GM18861 (cell line): ENCODE data around the gene PLEKHA7.
A peak's percentile ranks its signal among the peaks of the same experiment; 100 is the strongest.

ENCODE experiments used
- ATAC-seq: cut with Tn5 transposase; IDR thresholded peaks from one replicate; pipeline ENCODE4 v1.9.1; 2021; ENCODE audit not compliant: unreplicated experiment

The PLEKHA7 gene

GRCh38 chr11:16844268-16844771 is 169.9 kb downstream of the PLEKHA7 start:
- no peak for ATAC-seq

DNA sequence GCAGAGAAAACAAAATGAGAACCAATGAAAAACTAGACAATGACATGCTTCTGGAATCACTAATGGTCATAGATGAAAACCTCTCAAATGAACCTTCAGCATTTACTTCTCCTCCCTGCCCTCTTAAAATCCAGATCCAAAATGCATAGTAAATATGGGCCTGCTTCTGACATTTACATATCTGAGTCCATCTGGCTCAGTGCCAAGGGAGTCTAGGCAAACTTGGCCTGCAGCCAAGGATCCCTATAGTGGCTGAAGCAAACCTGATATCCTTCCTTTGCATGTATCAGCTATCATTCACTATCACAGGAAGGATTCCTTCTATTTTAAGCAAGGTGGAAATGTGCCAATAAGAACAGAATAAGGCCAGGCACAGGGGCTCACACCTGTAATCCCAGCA is 170.9 kb downstream of the PLEKHA7 start:
- ATAC-seq: no peak

- ATAC-seq: no peak
These were observed 172.2 kb downstream of the PLEKHA7 start for GRCh38 chr11:16841984-16842383.

DNA sequence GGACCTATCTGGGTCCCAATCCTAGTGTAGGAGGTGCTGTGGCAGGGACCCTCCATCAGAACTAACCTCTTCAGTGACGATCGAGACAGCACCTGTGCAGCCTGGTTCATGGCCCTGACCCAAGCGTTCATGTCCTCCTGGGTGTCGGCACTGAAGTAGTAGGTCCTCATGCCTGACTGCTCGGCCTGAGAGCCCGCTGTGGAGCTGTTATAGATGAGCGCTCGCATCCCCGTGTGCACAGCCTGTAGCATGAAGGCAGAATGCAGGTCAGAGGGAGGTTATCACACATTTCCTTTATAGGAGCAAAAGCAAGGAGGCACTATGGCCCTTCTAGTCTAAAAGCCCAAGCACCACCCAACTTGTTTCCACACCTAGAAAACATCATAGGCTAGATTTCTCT is 172.7 kb downstream of the PLEKHA7 start:
- no peak for ATAC-seq

- ATAC-seq: no peak
These were observed 173.3 kb downstream of the PLEKHA7 start for GRCh38 chr11:16840951-16841350.

- no peak for ATAC-seq
These were observed 174.4 kb downstream of the PLEKHA7 start for GRCh38 chr11:16839821-16840220.

DNA sequence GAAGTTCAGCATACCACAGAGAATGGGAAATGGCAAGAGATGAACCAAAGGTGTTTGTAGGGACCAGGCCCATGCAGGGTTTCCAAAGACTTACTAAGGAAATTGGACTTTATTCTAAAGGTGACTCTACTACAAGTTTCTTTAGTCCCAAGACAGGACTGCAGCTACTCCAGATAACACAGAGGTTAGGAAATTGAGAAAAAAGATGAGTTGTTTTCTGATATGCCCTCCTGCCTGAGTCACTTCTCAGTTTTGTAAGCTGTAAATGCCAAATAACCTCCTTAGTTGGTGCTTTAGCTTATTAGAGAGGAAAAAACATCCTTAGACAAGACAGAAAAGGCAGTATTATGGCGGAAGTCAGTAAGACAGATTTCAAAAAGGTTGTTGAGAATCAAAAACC is 179.8 kb downstream of the PLEKHA7 start:
- ATAC-seq: no peak

DNA sequence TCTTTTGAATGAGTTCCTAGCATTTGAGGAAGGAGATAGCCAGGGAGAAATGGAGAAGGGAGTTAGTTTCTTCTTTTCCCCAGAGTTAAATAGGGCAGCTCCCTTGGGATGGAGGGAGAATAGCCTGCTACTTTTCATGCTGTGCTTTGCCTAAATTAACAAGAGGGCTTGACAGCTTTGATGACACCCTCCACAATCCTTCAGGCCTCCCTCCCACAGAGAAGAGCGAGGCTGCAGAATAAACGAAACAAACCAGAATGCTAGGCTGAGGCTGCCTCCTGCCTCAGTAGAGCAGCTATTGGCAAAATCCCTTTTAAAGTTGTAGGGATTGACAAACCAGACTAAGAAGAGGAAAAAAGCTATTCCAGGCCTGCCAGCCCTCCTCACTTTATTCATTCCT is 181.2 kb downstream of the PLEKHA7 start:
- ATAC-seq: no peak

GRCh38 chr11:16832193-16832539 is 182.0 kb downstream of the PLEKHA7 start:
- ATAC-seq: no peak

- ATAC-seq: no peak
These were observed 182.7 kb downstream of the PLEKHA7 start for GRCh38 chr11:16831316-16832192.

GRCh38 chr11:16827139-16827538 is 187.1 kb downstream of the PLEKHA7 start:
- no peak for ATAC-seq

DNA sequence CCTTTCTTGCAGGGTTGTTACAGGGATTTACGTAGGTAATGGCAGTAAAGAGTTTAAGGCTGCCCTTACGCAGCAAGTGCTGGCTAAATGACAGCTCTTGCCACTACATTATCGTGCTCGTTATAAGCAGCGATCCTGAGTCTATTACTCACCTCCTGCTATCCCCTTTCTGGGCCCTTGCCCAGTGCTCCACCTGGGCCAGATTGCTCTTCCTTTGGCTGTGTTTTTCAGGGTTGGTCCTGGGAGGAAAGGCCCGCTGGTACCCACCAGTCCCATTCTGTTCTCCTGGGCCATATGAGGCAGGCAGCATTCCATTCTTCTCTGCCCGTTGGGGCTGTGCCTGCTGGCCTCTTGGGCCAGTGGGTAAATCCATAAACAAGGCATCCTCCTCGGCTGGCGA is 188.2 kb downstream of the PLEKHA7 start:
- ATAC-seq: no peak

GRCh38 chr11:16825101-16825500 is 189.1 kb downstream of the PLEKHA7 start:
- ATAC-seq: no peak

DNA sequence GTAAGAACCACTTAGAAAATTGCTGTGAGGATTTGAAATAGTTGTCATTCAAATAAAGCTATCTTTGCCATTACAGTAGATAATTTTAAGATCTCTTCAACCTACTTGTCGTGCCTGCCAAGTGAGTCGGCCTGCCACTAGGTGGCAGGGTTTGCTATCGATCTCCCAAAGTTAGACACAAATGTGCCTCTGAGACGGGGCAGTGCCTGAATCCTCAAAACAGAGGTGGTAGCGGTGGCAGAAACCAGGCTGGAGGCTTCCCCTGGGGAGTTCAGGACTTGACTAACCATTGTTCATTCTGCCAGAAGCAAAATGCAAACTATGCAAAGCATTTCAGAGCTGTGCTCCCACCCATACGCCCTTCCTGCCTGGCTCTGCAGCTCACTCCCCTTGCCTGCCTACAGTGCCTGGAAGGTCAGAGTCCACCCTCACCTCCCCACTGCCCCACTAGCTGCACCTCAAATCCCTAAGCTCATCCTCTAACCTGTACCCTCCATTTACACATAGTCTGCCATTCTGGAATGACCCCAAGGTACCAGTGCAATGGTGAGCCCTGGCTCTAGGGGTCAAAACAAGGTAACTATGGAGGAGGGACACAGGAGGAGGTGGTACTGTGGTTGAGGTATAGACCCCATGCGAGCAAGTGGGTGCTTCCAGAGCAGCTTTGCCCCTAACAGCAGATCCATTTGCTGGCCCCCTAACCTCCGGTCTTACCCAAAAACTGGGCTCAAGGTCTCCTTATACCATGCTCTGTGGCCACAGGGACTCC is 193.7 kb downstream of the PLEKHA7 start:
- peak; percentile 66 for ATAC-seq

GRCh38 chr11:16818284-16818683 is 195.9 kb downstream of the PLEKHA7 start:
- ATAC-seq: no peak

DNA sequence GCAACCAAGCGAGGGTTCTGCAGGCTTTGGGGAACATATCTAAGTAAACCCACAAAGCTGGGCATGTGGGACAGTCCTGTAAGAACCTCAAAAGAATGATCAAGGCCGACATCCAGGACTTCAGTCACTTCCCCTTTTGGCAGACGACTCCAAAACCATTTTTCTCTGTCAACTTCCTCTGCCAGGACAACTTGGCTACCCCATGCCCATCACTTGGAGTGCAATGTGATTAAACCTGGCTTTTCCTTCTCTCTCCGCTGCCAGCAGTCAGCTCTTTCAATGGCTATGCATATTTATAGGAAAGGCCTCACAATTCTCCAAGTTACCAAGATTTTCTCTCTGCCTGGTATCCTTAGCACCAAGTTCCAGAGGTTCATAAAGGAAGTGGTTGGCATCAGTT is 196.9 kb downstream of the PLEKHA7 start:
- no peak for ATAC-seq

DNA sequence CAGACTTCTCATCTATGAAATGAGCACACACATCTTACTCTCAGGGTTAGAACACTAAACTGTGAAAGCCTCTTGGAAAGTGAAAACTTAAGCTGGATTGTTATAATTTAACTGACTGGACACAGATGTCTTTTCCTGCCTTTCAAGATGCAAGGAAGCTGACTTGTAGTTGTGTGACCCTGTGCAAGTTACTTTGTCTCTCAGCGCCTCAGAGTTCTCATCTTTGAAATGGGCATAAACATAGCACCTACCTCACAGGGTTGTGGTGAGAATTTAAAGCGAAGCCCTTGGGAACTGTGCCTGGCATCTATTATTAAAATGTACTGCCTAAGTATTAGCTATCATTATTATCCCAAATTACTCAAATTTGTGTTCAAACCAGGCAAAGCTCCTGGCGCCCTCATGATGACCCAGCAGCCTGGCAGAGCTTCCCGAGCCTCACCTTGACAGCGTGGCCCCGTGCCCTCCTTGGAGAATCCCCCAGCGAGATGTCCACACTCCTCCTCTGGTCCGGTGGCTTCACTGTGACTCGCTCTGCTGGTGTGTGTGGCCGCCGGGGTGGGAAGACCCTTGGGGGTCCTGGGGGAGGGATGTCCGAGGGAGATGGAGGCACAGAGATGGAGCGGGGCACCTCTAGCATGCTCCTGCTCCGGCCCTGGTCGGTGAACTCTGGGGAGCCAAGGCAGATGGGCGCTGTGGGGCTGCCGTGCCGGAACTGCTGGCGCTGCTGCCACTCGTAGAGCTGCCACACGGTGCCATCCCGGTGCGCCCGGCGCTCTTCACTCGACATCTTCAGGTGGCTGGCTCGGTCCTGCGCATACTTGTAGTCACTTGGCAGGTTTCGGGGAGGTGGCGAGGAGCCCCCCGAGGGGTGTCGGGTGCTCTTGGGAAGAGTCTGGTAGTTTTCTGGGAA is 197.6 kb downstream of the PLEKHA7 start:
- ATAC-seq: no peak

DNA sequence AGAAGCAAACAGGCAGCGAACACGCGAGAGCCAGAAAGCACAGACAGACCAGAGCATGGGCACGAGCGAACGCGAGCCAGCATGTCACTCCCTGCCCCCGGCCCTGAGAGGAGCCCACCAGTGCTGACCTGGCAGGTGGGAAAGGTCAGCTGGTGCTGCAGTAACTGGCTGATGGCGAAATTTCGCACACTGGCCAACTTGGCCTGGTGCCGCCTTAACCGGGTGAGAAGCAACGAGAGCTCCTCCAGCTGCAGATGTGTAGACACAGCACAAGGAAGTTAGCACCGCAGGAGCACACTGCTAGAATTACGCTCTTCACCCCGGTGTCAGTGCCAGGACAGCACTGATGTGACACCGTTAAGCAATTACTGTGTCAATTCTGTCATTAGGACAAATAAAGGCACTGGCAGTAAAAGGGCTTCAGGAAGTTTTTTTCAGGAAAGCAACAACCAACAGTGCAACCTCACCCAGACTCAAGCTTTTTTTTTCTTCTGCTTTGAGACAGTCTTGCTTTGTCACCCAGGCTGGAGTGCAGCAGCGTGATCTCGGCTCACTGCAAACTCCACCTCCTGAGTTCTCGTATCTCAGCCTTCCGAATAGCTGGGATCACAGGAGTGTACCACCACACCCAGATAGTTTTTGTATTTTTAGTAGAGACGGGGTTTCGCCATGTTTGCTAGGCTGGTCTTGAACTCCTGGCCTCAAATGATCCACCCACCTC is 199.0 kb downstream of the PLEKHA7 start:
- no peak for ATAC-seq

GRCh38 chr11:16814410-16815046 is 199.7 kb downstream of the PLEKHA7 start:
- ATAC-seq: no peak

- ATAC-seq: no peak
These were observed 201.1 kb downstream of the PLEKHA7 start for GRCh38 chr11:16813126-16813525.
